ENCODE results near the gene PLD4.

The PLD4 gene

DNA sequence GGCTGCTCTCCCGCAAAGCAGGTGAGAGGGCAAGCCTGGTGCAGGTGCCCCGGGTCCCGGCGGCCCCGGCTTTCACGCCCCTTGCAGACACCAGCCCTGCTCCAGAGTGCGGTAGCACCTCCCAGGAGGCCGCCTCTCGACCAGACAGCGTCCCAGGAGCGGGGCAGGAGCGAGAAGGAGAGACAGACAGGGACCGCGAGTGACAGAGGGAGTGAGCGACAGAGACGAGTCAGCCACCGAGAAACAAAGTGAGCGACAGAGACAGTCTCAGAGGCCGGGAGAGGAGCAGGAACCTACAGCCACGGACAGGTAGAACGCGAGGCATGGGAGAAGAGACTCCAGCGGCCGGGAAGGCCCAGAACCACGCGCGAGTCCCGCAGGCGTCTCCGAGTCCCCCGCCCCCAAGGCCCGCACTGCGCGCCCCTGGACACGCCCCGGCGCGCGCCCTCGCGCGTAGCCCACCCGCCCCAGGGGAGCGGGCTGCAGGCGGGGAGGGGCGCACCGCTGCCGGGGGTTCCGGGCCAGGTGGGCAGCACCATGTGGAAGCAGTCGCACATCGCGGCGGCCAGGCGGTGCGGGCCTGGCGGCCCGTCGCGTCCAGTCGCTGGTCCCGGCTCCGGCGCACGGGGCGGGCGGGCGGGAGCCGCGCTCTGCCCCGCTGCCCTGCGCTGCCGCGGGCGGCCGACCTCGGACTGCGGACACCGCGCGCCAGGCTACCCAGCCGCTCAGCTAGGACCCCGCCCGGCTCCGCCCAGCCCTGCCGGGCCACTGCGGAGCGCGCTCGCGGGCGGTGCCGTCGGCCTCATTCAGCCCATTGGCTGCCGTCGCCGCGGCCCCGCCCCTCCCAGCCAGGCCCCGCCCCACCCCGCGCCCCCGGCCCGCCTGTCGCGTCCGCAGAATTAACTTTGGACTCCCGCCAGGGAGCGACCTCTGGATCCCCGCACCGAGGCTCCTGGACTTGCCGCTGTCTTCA, 53.3 kb downstream of the PLD4 start, which contains the start of gene AHNAK2:
AHNAK2 (minus strand) TSS at position 694 of the 973 bp plus-strand sequence; CDS start at position 557, 137 bp downstream.
- peak within 1 kb of the TSS; percentile 52 for H3K4me3 ChIP-seq (ENCODE audit: low read depth, low read length)
- peak; percentile 36 for DNase-seq (ENCODE audit: low read depth)

DNA sequence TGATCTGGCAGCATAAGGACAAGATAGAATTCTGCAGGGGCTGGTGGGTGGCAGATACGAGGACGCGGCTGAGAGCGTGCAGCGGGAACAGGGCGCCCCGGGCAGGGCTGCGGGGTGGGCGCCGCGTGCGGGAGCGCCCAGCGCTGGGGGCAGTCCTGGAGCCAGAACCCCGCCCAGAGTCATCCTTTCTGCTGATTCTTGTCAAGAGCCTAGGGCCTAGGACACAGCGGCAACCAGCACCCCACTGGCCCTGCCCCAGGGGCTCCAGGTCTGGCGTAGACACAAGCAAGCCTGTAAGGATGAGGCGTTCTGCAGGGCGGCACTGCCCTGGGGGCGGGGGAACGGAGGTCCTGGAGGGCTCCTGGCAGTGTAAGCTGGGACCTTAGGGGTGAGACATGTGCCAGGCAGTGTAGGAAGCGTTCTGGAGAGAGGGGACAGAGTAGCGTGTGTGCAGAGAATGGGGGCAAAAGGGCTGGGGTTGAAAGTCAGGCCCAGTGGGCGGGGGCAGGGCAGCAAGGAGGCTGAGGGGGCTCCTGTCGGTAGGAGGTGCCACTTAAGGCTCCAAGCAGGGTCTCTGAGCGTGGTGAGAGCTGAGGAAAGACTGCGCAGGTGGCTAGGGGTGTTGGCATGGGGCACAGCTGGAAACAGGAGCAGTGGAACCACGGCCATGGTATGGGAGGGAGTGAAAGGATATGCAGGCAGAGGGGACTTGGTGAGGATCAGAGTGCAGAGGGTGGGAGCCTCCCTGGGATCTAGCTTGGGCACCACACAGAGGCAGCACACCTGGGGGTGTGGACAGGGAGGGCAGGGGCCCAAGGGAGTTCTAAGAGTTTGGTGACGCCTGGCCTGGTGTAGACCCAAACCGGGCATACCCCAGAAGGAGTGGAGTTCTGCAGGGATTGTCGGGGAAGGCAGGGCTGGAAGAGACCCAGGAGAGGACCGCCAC, 54.3 kb downstream of the PLD4 start:
- peak overlapping the region; percentile 52 for H3K4me3 ChIP-seq (ENCODE audit: low read depth, low read length)

DNA sequence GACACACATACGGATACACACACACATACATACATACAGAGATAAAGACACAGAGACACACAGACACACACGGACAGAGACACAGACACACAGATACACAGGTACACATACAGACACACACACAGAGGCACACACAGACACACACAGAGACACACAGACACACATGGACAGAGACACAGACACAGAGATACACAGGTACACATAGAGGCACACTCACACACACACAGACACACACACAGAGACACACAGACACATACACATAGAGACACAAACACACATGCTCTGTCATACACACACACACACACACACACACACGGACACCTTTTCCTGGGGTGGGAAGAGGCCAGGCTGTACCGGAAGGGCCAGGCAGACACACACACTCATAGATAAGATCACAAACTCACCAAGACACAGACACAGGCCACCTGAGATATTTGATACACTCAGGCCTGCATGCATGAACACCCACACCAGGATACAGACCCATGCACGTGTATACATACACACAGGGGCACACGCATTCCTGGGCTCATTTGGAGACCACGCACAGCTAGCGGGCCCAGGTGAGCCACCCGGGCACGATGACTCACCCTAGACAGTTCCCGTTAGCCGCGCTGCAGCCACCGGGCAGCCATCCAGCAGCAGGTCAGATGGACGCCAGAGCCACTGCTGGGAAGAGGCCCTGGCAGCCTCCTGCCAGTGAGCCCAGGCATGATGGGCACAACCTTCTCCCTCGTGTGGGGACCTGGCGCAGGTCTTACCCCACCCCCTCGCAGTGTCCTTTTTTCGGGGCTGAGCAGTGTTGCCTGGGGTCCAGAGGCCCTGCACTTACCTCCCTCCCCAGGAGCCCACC, 55.3 kb downstream of the PLD4 start:
- DNase-seq (ENCODE audit: low read depth): no peak
- no peak overlapping the region for H3K4me3 ChIP-seq (ENCODE audit: low read depth, low read length)

More for the DNA sequence above, 54.3 kb downstream of the PLD4 start:
- no peak for DNase-seq (ENCODE audit: low read depth)

DNA sequence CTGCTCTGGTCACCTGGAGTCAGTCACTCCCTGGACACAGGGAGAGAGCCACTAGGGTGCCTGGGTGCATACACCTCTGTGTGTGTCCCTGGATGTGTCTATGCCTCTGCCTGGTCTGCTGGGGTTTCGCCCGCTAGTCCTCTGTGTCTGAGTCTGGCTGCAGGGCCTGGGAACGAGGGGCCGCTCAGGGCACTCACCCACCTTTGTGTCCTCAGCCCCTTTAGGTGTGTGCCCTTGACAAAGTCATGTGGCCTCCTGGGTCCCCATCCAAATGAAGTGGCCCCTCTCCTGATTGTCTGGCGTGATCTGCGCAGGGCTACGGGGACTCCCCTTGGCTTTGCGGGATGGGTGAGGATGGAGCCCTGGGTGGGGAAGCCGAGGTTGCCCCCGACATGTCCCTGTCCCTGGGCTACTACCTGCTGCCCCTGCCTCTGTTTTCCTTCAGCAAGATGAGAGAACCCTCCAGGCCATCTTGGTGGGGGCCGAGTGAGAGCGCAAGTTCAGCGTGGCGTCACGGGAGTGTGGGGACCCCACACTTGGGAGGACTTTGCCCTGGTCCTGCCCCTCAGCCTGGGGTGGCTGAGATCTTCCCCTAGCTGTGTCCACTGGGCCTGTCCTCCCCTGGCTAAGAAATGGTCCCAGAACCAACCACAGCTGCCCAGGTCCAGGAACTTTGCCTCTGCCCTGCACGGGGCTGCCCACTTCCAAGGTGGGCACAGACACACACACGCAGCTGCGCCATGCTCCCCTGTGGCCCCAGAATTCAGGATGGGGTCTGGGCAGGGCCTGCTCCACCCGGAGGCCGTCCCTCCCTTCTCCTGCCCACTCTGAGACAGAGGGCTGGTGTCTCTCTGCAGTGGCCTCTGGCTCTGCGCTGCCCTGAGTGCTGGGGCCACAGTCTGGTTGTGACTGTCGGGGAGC, 56.2 kb downstream of the PLD4 start:
- no peak for DNase-seq (ENCODE audit: low read depth)

DNA sequence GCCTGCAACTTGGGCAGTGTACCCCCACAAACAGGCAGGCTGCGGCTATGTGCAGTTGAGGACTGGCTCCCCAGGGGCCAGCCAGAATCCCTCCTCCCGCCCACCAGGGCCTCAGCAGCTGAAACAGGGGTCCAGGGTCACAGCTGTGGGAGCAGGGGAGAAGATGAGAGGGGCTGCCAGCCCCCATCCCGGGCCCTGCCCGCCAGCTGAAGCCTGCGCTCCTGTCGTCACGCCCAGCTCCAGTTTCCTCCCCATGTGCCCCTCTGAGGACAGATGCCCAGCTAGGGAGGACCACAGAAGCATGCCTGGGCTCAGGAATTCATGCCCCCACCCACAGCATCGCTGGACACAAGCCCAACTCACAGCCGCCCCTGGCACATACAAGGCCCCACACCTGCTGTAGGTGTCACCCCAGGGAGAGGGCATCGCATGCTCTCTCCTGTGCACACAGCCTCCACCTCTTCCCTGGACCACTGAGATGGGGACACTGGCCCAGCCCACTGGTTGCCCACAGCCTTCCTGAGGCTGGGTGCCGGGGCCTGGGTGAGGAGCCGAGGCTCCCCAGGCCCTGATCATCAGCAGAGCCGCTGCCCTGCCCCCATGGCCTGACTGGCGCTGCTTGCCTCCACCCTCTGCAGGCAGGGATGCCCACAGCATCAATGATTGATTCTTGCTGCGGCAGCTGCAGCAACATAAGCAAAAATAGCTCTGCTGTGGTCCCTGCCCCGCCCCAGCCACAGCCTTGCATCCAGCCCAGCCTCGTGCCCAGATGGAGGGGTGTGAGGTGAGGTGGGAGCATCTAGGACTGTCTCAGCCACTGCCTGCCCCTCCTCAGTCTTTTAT, 57.2 kb downstream of the PLD4 start:
- no peak overlapping the region for H3K4me3 ChIP-seq (ENCODE audit: low read depth, low read length)

More for the DNA sequence above, 56.2 kb downstream of the PLD4 start:
- H3K4me3 ChIP-seq (ENCODE audit: low read depth, low read length): no peak overlapping the region

DNA sequence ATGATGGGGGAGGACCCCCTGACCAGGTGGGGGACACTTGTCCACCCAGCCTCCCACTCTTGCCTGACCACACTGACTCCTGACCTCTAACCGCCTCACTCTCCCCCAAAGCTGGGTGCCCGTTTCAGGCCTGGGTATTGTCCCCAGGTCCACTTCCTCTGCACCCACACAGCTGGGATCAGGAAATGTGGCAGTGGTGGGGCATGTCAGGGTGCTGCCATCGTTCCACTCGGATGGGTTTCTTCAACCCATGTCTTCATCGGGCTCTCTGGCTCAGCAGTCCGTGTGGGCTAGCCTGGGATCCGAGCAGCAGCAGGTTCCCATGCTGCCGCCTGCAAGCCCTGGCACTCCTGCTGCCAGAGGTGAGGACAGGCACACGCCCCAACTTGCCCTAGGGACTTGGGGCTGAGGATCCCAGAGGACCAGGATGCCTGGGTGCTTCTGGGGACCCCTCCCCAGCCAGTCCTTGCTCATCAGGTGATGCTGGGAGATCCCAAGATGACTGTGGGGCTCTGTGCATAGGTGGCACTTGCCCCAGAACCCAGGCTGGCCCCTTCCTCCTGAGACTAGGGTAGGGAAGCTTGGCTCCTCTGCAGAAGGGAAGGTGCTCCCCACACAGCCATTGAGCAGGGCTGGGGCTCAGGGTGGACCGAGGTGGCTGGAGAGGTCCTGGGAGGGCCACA, 58.0 kb downstream of the PLD4 start:
- no peak overlapping the region for H3K4me3 ChIP-seq (ENCODE audit: low read depth, low read length)
- DNase-seq (ENCODE audit: low read depth): no peak

More for the DNA sequence above, 57.2 kb downstream of the PLD4 start:
- peak; percentile 31 for DNase-seq (ENCODE audit: low read depth)
